WTC11 (cell line): ENCODE measurements around the gene SYTL1. TPM values are rescaled to one million over a fixed set of nuclear protein-coding genes. Genes with fewer than 3 reads are reported as not detected.

Experiments used
- CREB1 ChIP-seq: sonication (generic); formaldehyde crosslinking; IDR thresholded peaks from 2 replicates; pipeline ENCODE4 v1.8.0; 2023; ENCODE audit warnings: mild to moderate bottlenecking, missing genetic modification reagents
- CREM ChIP-seq: sonication (generic); formaldehyde crosslinking; IDR thresholded peaks from 2 replicates; pipeline ENCODE4 v1.8.1; 2022; ENCODE audit warnings: mild to moderate bottlenecking, missing genetic modification reagents, moderate library complexity
- ELF4 ChIP-seq: sonication (generic); formaldehyde crosslinking; IDR thresholded peaks from 2 replicates; pipeline ENCODE4 v1.8.1; 2022; ENCODE audit warnings: low read depth, mild to moderate bottlenecking, moderate library complexity, missing genetic modification reagents
- EMX1 ChIP-seq: fragments of 250-450 bp; sonication (Bioruptor Pico); IDR thresholded peaks from 2 replicates; pipeline ENCODE4 v1.8.0; 2021; ENCODE audit warnings: mild to moderate bottlenecking
- ESRRA ChIP-seq: sonication (generic); formaldehyde crosslinking; IDR thresholded peaks from 2 replicates; pipeline ENCODE4 v1.8.1; 2022; ENCODE audit warnings: mild to moderate bottlenecking, missing genetic modification reagents, borderline replicate concordance
- FOXJ3 ChIP-seq: sonication (generic); formaldehyde crosslinking; IDR thresholded peaks from 2 replicates; pipeline ENCODE4 v1.9.0; 2021; ENCODE audit warnings: missing genetic modification reagents, mild to moderate bottlenecking, borderline replicate concordance
- FOXP1 ChIP-seq: sonication (generic); formaldehyde crosslinking; IDR thresholded peaks from 2 replicates; pipeline ENCODE4 v1.8.0; 2022; ENCODE audit warnings: missing genetic modification reagents, mild to moderate bottlenecking, moderate library complexity, borderline replicate concordance
- GRHL2 ChIP-seq: fragments of 250-450 bp; sonication (Bioruptor Pico); IDR thresholded peaks from 2 replicates; pipeline ENCODE4 v1.8.0; 2022; ENCODE audit warnings: mild to moderate bottlenecking, moderate library complexity; ENCODE audit not compliant: insufficient replicate concordance, severe bottlenecking
- HMGA2 ChIP-seq: fragments of 250-450 bp; sonication (Bioruptor Pico); IDR thresholded peaks from 2 replicates; pipeline ENCODE4 v1.4.0; 2021; ENCODE audit warnings: mild to moderate bottlenecking, moderate library complexity
- JAZF1 ChIP-seq: fragments of 250-450 bp; sonication (Bioruptor Pico); IDR thresholded peaks from 2 replicates; pipeline ENCODE4 v1.9.0; 2021; ENCODE audit warnings: moderate library complexity, mild to moderate bottlenecking, inconsistent platforms
- JUN ChIP-seq: sonication (generic); formaldehyde crosslinking; IDR thresholded peaks from 2 replicates; pipeline ENCODE4 v1.8.0; 2023; ENCODE audit warnings: mild to moderate bottlenecking, missing genetic modification reagents
- KAT7 ChIP-seq: sonication (generic); formaldehyde crosslinking; IDR thresholded peaks from 2 replicates; pipeline ENCODE4 v1.8.1; 2023; ENCODE audit warnings: missing genetic modification reagents, mild to moderate bottlenecking, borderline replicate concordance
- MXD4 ChIP-seq: fragments of 250-450 bp; sonication (Bioruptor Pico); IDR thresholded peaks from 2 replicates; pipeline ENCODE4 v1.8.0; 2021; ENCODE audit warnings: mild to moderate bottlenecking, moderate library complexity, borderline replicate concordance
- MYBL2 ChIP-seq: sonication (generic); formaldehyde crosslinking; IDR thresholded peaks from 2 replicates; pipeline ENCODE4 v1.8.1; 2023; ENCODE audit warnings: mild to moderate bottlenecking, moderate library complexity, missing genetic modification reagents
- NFATC4 ChIP-seq: fragments of 250-450 bp; sonication (Bioruptor Pico); IDR thresholded peaks from 2 replicates; pipeline ENCODE4 v1.9.0; 2021; ENCODE audit warnings: mild to moderate bottlenecking
- NFE2L1 ChIP-seq: sonication (generic); formaldehyde crosslinking; IDR thresholded peaks from 2 replicates; pipeline ENCODE4 v1.8.1; 2023; ENCODE audit warnings: missing genetic modification reagents
- NR3C1 ChIP-seq: sonication (generic); formaldehyde crosslinking; conservative IDR thresholded peaks from 2 replicates; pipeline ENCODE4 v1.8.1; 2023; ENCODE audit warnings: low read depth, mild to moderate bottlenecking, missing genetic modification reagents
- RELA ChIP-seq: sonication (generic); formaldehyde crosslinking; IDR thresholded peaks from 2 replicates; pipeline ENCODE4 v1.8.1; 2022; ENCODE audit warnings: missing genetic modification reagents, mild to moderate bottlenecking, borderline replicate concordance
- RORB ChIP-seq: fragments of 250-450 bp; sonication (Bioruptor Pico); IDR thresholded peaks from 2 replicates; pipeline ENCODE4 v1.9.0; 2021; ENCODE audit warnings: mild to moderate bottlenecking
- SMAD4 ChIP-seq: sonication (generic); formaldehyde crosslinking; IDR thresholded peaks from 2 replicates; pipeline ENCODE4 v1.8.0; 2022; ENCODE audit warnings: mild to moderate bottlenecking, missing genetic modification reagents
- SP1 ChIP-seq: sonication (generic); formaldehyde crosslinking; conservative IDR thresholded peaks from 2 replicates; pipeline ENCODE4 v1.8.1; 2022; ENCODE audit warnings: missing genetic modification reagents
- TP53 ChIP-seq: sonication (generic); formaldehyde crosslinking; IDR thresholded peaks from 2 replicates; pipeline ENCODE4 v1.8.1; 2023; ENCODE audit warnings: mild to moderate bottlenecking, missing genetic modification reagents
- ZBTB21 ChIP-seq: sonication (generic); formaldehyde crosslinking; IDR thresholded peaks from 2 replicates; pipeline ENCODE4 v1.8.1; 2023; ENCODE audit warnings: mild to moderate bottlenecking, missing genetic modification reagents, borderline replicate concordance
- ZNF138 ChIP-seq: sonication (generic); formaldehyde crosslinking; conservative IDR thresholded peaks from 2 replicates; pipeline ENCODE4 v1.8.1; 2022; ENCODE audit warnings: mild to moderate bottlenecking, moderate library complexity, missing genetic modification reagents
- ZNF396 ChIP-seq: fragments of 250-450 bp; sonication (Bioruptor Pico); IDR thresholded peaks from 2 replicates; pipeline ENCODE4 v1.8.0; 2021; ENCODE audit warnings: mild to moderate bottlenecking, moderate library complexity, borderline replicate concordance
- ZNF671 ChIP-seq: fragments of 250-450 bp; sonication (Bioruptor Pico); IDR thresholded peaks from 2 replicates; pipeline ENCODE4 v1.8.0; 2021; ENCODE audit warnings: mild to moderate bottlenecking
- total RNA-seq: library from RNA; stranded (reverse); gene quantifications from 3 replicates; pipeline ENCODE4 v1.2.3, GENCODE V29; 2021
- TF ChIP-seq, protein P1 (sequence below): fragments of 250-450 bp; sonication (Bioruptor Pico); IDR thresholded peaks from 2 replicates; pipeline ENCODE4 v1.8.0; 2021; ENCODE audit warnings: mild to moderate bottlenecking
- TF ChIP-seq, protein P2 (sequence below): fragments of 200-600 bp; IDR thresholded peaks from 2 replicates; pipeline ENCODE4 v1.8.0; 2022; ENCODE audit warnings: antibody characterized with exemption
- TF ChIP-seq, protein P3 (sequence below): sonication (generic); formaldehyde crosslinking; IDR thresholded peaks from 2 replicates; pipeline ENCODE4 v1.8.1; 2023; ENCODE audit warnings: mild to moderate bottlenecking, missing genetic modification reagents
- TF ChIP-seq, protein P4 (sequence below): fragments of 250-450 bp; sonication (Bioruptor Pico); IDR thresholded peaks from 2 replicates; pipeline ENCODE4 v1.9.0; 2021; ENCODE audit warnings: mild to moderate bottlenecking, borderline replicate concordance

Gene SYTL1
- total RNA-seq, 1 experiment from 2014 or later: 18.0 TPM

DNA sequence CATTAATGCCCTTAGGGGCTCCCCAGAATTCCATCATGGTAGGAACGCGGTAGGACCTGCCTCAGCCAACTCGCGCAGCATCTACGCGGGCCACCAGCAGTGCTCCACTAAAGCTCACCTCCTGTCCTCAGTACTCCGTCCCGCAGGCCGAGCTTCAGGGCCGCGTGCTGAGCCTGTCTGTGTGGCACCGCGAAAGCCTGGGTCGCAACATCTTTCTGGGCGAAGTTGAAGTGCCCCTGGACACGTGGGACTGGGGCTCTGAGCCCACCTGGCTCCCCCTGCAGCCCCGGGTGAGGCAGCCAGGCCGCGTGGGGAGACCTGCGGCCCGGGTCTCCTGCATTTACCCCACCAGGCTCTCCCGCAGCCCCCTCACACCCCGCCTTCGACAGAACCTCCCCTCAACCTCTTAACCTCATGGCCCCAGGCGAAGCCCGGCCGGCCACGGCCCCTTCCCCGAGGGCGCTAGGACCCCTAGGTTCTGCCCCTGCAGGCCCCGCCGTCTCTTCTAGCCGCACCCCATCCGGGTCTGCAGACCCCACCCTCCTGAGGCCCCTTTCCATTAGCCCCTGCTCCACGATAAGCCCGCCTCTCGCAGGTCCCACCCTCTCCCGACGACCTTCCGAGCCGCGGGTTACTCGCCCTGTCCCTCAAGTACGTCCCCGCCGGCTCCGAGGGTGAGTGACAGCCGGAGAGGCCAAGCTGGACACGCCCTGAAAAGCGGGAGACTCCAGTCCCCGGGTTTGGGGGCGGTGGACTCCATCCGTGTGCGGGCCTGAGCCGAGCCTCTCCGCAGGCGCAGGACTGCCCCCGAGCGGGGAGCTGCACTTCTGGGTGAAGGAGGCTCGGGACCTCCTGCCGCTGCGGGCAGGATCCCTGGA is 9.1 kb downstream of the SYTL1 start (continued):
- TF ChIP-seq, protein P1, sequence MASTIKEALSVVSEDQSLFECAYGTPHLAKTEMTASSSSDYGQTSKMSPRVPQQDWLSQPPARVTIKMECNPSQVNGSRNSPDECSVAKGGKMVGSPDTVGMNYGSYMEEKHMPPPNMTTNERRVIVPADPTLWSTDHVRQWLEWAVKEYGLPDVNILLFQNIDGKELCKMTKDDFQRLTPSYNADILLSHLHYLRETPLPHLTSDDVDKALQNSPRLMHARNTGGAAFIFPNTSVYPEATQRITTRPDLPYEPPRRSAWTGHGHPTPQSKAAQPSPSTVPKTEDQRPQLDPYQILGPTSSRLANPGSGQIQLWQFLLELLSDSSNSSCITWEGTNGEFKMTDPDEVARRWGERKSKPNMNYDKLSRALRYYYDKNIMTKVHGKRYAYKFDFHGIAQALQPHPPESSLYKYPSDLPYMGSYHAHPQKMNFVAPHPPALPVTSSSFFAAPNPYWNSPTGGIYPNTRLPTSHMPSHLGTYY: peak; percentile 69; the same call in 1 of the 2 replicates
- TF ChIP-seq ELF4 (no peak), MYBL2 (no peak), ESRRA (CRISPR knock-in tag) (no peak), TP53 (peak; percentile 90; the same call in 1 of the 2 replicates), ZBTB21 (CRISPR knock-in tag) (no peak), GRHL2 (CRISPR knock-in tag) (no peak), MXD4 (CRISPR knock-in tag) (no peak), SMAD4 (CRISPR knock-in tag) (peak; percentile 92), NR3C1 (CRISPR knock-in tag) (0 out of 2 replicates have a peak, but pooled peaks have one; percentile 20), ZNF138 (CRISPR knock-in tag) (peak; percentile 41; the same call in 1 of the 2 replicates), CREB1 (no peak), KAT7 (CRISPR knock-in tag) (0 out of 2 replicates have a peak, but pooled peaks have one; percentile 2), NFATC4 (CRISPR knock-in tag) (no peak), ZNF396 (CRISPR knock-in tag) (no peak), FOXP1 (CRISPR knock-in tag) (peak; percentile 84), NFE2L1 (CRISPR knock-in tag) (no peak), ZNF671 (CRISPR knock-in tag) (no peak), FOXJ3 (CRISPR knock-in tag) (no peak), JAZF1 (CRISPR knock-in tag) (no peak), RELA (CRISPR knock-in tag) (no peak), JUN (CRISPR knock-in tag) (peak; percentile 90; the same call in 1 of the 2 replicates), CREM (CRISPR knock-in tag) (no peak; the same call in 1 of the 2 replicates), HMGA2 (CRISPR knock-in tag) (no peak), EMX1 (CRISPR knock-in tag) (no peak; the same call in 1 of the 2 replicates), SP1 (CRISPR knock-in tag) (peak; percentile 85), RORB (CRISPR knock-in tag) (no peak)
- TF ChIP-seq, protein P2, sequence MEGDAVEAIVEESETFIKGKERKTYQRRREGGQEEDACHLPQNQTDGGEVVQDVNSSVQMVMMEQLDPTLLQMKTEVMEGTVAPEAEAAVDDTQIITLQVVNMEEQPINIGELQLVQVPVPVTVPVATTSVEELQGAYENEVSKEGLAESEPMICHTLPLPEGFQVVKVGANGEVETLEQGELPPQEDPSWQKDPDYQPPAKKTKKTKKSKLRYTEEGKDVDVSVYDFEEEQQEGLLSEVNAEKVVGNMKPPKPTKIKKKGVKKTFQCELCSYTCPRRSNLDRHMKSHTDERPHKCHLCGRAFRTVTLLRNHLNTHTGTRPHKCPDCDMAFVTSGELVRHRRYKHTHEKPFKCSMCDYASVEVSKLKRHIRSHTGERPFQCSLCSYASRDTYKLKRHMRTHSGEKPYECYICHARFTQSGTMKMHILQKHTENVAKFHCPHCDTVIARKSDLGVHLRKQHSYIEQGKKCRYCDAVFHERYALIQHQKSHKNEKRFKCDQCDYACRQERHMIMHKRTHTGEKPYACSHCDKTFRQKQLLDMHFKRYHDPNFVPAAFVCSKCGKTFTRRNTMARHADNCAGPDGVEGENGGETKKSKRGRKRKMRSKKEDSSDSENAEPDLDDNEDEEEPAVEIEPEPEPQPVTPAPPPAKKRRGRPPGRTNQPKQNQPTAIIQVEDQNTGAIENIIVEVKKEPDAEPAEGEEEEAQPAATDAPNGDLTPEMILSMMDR: no peak
- TF ChIP-seq, protein P3, sequence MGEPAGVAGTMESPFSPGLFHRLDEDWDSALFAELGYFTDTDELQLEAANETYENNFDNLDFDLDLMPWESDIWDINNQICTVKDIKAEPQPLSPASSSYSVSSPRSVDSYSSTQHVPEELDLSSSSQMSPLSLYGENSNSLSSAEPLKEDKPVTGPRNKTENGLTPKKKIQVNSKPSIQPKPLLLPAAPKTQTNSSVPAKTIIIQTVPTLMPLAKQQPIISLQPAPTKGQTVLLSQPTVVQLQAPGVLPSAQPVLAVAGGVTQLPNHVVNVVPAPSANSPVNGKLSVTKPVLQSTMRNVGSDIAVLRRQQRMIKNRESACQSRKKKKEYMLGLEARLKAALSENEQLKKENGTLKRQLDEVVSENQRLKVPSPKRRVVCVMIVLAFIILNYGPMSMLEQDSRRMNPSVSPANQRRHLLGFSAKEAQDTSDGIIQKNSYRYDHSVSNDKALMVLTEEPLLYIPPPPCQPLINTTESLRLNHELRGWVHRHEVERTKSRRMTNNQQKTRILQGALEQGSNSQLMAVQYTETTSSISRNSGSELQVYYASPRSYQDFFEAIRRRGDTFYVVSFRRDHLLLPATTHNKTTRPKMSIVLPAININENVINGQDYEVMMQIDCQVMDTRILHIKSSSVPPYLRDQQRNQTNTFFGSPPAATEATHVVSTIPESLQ (CRISPR knock-in tag): no peak; the same call in 1 of the 2 replicates
- TF ChIP-seq, protein P4, sequence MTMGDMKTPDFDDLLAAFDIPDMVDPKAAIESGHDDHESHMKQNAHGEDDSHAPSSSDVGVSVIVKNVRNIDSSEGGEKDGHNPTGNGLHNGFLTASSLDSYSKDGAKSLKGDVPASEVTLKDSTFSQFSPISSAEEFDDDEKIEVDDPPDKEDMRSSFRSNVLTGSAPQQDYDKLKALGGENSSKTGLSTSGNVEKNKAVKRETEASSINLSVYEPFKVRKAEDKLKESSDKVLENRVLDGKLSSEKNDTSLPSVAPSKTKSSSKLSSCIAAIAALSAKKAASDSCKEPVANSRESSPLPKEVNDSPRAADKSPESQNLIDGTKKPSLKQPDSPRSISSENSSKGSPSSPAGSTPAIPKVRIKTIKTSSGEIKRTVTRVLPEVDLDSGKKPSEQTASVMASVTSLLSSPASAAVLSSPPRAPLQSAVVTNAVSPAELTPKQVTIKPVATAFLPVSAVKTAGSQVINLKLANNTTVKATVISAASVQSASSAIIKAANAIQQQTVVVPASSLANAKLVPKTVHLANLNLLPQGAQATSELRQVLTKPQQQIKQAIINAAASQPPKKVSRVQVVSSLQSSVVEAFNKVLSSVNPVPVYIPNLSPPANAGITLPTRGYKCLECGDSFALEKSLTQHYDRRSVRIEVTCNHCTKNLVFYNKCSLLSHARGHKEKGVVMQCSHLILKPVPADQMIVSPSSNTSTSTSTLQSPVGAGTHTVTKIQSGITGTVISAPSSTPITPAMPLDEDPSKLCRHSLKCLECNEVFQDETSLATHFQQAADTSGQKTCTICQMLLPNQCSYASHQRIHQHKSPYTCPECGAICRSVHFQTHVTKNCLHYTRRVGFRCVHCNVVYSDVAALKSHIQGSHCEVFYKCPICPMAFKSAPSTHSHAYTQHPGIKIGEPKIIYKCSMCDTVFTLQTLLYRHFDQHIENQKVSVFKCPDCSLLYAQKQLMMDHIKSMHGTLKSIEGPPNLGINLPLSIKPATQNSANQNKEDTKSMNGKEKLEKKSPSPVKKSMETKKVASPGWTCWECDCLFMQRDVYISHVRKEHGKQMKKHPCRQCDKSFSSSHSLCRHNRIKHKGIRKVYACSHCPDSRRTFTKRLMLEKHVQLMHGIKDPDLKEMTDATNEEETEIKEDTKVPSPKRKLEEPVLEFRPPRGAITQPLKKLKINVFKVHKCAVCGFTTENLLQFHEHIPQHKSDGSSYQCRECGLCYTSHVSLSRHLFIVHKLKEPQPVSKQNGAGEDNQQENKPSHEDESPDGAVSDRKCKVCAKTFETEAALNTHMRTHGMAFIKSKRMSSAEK (CRISPR knock-in tag): no peak
